ENCODE measurements around the gene FAM156A.

DNA sequence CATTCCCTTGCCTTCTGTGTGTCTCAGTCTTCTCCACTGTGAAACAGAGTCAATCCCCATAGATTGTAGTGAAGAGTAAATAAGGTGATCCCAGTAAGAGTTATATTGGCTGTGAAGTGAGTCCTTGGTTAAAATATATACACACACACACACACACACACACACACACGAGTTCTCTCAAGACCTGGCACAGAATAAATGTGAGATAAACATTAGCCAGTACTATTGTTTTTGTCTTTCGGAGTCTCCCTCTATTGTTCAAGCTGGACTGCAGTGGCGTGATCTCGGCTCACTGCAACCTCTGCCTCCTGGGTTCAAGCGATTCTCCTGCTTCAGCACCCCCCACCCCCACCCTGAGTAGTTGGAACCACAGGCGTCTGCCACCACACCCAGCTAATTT is 44.8 kb upstream of the FAM156A start:
- TF ChIP-seq, protein P1, sequence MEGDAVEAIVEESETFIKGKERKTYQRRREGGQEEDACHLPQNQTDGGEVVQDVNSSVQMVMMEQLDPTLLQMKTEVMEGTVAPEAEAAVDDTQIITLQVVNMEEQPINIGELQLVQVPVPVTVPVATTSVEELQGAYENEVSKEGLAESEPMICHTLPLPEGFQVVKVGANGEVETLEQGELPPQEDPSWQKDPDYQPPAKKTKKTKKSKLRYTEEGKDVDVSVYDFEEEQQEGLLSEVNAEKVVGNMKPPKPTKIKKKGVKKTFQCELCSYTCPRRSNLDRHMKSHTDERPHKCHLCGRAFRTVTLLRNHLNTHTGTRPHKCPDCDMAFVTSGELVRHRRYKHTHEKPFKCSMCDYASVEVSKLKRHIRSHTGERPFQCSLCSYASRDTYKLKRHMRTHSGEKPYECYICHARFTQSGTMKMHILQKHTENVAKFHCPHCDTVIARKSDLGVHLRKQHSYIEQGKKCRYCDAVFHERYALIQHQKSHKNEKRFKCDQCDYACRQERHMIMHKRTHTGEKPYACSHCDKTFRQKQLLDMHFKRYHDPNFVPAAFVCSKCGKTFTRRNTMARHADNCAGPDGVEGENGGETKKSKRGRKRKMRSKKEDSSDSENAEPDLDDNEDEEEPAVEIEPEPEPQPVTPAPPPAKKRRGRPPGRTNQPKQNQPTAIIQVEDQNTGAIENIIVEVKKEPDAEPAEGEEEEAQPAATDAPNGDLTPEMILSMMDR (conservative IDR thresholded peaks at IDR 0.05; ENCODE audit: low read length): no peak
- no peak for TF ChIP-seq EZH2phosphoT487 (IDR thresholded peaks at IDR 0.05; ENCODE audit: borderline replicate concordance)

All from Loucy (cell line).